NCI-H2029 treated with DMSO at 0.1 percent for 48 hours (cell line): ENCODE results near the gene MARCHF3.
A peak's percentile ranks its signal among the peaks of the same experiment; 100 is the strongest.
"Not testable (repeated sequence)": the region's sequence is repeated elsewhere in the genome, so short reads cannot be mapped to it uniquely, and the experiment has no call there.

Source experiments
- DNase-seq: peaks from one replicate; lab custom pipeline; 2025; lab: John Stamatoyannopoulos, UW

MARCHF3 gene

DNA sequence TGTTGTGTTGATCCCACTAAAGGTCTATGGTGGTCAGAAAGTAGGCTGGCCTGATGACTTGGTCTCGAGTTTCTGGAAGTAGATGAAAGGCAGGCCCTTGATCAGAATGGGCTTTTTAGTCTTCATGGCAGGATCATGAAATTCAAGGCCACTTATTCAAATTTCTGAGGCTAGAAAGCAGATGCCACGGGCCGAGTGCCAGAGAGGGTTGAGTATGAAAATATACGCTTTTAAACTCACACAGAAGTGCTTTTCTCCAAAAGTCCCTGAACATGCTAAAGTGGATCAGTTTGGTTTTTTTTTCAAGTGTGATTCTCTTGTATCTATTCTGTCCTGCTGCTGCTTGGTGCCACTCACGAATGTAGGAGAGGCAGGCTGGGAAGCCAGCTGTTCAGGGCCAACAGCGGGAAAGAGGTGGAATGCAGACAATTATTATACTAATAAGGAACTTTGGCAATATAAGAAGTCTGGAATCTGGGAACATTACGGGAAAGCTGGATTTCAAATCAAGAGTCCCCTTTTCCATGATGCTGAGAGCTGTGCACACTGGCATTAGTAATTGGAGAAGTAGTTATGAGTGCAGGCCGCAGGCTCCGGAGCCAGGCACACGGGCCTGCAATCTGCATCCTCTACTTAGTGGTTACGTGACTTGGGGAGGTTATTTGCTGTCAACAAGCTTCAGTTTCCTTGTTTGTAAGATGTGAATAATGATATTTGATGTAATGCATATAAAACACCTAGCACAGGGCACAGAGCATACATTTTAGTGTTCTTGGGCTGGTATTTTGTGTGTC is 157.6 kb downstream of the MARCHF3 start:
- DNase-seq, result no peak

GRCh38 chr5:126871441-126871840 is 158.9 kb downstream of the MARCHF3 start:
- DNase-seq, result no peak

DNA sequence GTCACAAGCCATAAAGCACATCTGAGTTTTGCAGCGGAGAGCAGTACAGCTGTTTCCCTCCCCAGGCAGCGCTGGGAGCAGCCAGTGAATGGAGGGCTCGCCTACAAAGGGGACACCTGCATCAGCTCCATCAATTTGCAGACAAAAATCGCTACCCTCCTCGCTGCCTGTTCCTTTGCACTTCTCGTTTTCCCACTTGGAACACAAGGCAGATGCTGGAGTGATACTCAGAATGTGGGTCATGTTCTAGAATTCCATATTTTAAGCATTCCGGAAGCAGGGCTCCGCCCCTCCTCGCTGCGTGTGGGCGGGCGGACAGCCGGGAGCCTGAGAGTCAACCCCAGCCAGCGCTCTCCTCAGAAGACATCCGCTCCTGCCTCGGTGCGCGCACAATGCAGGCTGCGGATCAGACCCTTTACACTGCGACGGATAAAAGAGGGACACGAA is 161.3 kb downstream of the MARCHF3 start:
- DNase-seq, result no peak

GRCh38 chr5:126868338-126869004 is 161.9 kb downstream of the MARCHF3 start:
- DNase-seq, result no peak

GRCh38 chr5:126866851-126867636 is 163.3 kb downstream of the MARCHF3 start:
- DNase-seq, result no peak

DNA sequence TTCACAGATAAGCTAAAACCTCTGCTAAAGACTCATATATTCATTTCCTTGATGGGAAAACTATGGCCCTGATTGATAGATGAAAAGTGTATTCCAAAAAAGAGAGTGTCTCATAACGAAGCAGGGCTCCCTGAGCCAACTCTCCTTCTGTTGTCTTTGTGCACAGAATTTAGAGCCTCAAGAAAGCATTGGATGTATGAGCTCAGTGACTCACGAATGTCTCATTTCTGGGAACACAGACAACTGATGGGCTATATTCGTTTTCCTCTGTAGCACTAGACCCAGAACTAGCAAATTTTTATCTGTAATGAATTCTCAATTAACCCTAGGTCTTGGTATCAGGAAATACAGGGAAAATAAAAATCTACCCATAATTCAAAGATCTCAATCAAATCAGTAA is 165.1 kb downstream of the MARCHF3 start:
- DNase-seq, result no peak

GRCh38 chr5:126864042-126864688 is 166.2 kb downstream of the MARCHF3 start:
- peak; percentile 68 for DNase-seq

DNA sequence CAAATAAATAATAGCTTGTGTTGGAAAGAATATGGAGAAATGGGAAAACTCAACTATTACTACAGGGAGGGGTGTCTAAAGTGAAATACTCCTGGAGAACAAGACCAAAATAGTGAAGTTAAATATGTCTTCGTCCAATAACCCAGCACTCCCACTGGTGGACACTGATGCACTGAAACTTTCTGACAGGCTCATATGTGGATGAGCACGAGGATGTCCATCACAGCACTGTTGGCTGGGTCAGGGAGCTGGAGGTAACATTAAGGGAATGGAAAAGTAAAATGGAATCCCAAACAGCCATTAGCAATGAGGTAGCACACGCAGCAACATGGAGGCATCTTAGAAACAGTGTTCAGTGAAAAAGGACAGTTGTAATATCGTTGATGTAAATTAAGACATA is 167.0 kb downstream of the MARCHF3 start:
- DNase-seq, result no peak

DNA sequence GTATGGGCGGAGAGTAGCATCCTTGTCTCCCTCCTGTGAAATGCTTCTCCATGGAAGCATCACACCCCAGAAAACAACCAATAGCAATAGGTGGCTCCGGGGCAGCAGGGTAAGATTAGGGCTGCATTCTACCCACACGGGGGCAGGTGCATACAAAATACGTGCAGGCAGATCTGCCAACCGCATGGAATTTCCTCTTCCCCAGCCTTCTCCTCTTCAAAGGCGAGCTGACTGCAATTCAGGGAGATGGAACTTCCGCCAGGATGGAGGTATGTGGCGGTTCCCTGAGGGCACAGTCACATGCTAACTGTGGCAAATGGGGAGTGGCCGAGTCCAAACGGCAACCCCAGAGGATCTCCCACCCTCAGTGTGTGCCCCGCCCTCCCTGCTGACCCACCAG is 171.9 kb downstream of the MARCHF3 start:
- no peak for DNase-seq

- DNase-seq, result no peak
Observed at GRCh38 chr5:126857472-126858410, 172.6 kb downstream of the MARCHF3 start.

- no peak for DNase-seq
Observed at GRCh38 chr5:126855266-126855665, 175.1 kb downstream of the MARCHF3 start.

GRCh38 chr5:126854526-126855110 is 175.7 kb downstream of the MARCHF3 start:
- DNase-seq, result no peak

GRCh38 chr5:126853541-126854307 is 176.6 kb downstream of the MARCHF3 start:
- DNase-seq, result not testable (repeated sequence)

DNA sequence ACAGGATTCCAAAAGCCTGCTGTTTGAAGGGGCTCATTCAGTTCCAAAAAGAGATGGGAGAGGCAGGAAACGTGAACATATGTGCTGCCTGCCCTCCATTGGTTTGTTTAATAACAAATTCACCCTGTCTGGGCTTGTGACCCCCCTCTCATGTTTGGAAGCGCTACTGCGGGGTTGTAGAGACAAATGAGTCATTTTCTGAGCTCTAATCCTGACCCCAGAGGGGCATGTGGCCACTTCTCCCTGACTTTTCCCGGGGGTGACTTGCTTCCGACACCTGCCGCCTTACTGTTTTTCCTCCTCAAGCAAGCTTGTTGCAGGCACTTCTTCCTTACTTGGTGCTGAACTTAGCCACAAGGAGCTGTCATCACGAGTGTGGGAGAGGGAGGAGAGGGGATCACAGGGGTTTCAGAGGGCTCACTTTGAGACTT is 177.5 kb downstream of the MARCHF3 start:
- DNase-seq, result no peak

DNA sequence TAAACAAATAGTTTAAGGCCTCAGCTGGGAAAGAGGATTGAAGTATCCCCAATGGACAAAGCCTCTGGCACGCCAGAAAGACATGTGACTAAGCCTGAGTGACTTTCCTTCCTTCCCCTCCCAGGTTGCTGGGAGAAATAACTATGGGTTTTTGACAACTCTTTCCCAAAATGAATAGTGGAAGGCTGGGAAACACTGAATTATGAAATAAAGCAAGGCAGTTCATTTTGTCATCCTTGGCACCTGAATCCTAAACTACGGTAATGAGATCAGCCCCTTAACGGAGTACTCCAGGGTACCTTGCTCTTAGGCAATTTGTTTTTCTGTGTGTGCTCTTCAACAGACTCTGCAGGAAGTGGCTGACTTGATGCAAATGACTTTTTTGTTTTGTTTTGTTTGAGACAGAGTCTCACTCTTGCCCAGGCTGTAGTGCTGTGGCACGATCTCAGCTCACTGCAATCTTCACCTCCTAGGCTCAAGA is 178.2 kb downstream of the MARCHF3 start:
- DNase-seq, result no peak

DNA sequence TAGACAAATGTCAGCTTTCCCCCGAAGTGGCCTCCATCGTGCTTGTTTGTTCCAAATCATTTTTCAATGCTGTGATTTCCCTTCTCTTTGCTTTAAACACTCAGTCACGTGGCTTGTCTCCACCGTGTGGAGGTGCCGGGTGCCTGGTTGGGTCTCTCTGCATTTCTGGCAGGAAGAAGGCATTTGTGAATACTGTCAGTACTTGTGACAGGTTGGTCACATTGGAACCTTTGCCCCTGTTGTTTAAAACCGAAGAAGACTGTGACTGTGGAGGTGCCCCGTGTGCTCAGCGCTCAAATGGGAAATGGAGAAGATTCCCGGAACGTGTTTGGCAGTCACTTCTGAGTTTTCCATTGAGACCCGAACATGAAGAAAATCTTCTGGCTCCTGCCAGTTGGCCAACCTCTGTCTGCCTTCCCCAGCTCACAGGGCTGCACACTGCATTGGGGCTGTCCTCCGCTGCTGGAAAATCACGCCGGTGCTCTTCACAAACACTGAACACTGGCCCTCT is 178.8 kb downstream of the MARCHF3 start:
- no peak for DNase-seq

- no peak for DNase-seq
Observed at GRCh38 chr5:126849101-126849678, 181.2 kb downstream of the MARCHF3 start.

DNA sequence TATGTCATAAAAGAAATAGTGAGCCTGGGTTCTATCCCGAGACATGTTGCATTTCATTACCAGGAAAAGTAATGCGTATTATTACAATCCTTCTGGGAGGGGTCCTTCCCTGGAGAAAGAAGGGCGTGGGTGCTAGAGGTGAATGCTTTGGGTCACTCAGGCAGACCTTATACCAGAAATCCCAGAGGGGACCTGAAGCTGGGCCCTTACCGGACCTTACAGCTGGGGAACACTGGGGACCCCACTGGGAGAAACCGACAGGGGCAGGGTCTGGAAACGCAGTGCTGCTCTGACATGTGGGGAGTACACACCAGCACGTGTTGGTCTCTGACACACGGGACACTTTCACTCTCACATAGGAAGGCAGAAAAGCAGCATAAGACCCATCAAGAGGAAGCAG is 182.1 kb downstream of the MARCHF3 start:
- DNase-seq, result no peak

DNA sequence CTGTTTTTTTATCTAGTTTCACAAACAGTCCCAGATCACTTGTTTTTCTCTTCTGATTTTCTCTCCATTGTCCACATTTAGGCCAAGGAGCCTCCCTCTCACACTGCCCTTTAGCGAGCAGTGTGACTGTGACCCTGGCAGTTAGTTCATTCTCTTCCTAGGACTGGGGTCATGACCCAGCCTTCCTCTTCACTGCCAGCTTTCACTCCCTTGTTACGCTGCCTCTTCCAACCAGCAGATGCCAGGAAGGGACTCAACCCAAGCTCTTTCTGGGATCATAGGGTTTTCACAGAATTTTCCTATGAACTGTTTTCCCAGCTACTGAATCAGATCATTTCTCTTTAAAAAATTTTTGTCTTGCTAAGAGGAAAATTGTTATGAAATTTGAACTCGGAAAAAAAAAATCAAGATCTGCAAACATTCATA is 182.5 kb downstream of the MARCHF3 start:
- no peak for DNase-seq
